Right renal cortex interstitium (tissue), 3 donors: Measurements from ENCODE around the gene CIAO1. TPM values are rescaled to one million over a fixed set of nuclear protein-coding genes. Genes with fewer than 3 reads are reported as not detected.

Experiments
- DNase-seq, 3 donors: peaks; one replicate each; pipeline ENCODE4 v3.0.0-alpha.2; 2013; ENCODE audit warnings: low read depth in 3 of 3, low spot score in 2 of 3
- polyA plus RNA-seq, 3 donors: library from polyadenylated mRNA; unstranded; fragments of 120-200 nt; gene quantifications; one replicate each; pipeline ENCODE4 v1.2.1, GENCODE V29; 2013; ENCODE audit not compliant: insufficient read length in 3 of 3

The CIAO1 gene
- polyA plus RNA-seq, 3 donors = 64.0 to 70.7 (median 67.5) TPM

DNA sequence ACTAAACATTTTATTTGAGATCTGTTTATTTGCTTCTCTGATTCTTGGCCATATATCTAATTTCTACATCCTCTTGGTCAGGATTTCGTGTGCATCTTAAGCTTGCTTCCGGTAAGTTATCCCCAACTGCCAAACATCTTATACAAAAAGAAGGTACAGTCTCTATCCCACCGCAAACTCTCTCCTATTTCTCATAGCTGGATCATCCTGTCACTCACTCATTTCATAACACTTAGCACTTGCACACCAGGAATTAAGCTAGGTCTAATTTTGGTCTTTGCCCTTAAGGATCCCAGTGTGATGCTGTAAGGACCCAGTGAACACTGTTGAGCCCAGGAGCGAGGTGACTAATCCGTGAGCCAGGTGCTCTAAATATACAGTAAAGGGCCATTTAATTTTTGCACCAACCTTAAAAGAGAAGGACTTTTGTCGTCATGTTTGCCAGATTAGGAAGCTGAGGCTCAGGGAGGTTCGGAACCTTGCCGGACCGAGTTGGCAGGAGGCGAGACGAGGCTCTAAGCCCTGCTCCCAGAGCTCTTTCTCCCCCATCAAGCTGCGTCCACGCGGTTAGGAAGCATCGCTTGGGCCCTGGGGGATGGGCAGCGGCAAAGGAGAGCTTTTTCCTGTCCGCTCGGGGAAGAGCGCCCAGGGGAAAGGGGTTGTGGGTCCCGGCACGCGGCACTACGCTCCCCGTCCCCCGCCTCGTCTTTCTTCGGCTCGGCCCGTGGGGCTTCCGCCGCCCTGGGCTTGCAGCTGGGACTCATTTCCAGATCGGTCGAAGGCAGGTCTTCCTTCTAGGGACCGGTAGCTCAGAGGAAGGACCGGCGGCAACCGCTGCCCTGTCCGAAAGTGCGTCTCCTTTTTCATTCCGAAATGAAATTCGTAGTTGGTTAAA is 55.0 kb downstream of the CIAO1 start:
- no peak for DNase-seq

Other genes starting within 250 kb of the CIAO1 start
- 1 to 10 TPM; 2.3 to 4.2 (median 3.3) TPM for gene GPAT2, start 231.3 kb upstream of the CIAO1 start, polyA plus RNA-seq
- 1 to 10 TPM; 2.5 to 5.3 (median 3.8) TPM for gene ADRA2B, start 149.7 kb upstream of the CIAO1 start, polyA plus RNA-seq
- under 1 TPM in 1 of 3 donors, not detected in 2; 0.17 TPM for gene ASTL, start 127.7 kb upstream of the CIAO1 start, polyA plus RNA-seq
- 1 to 10 TPM; 2.0 to 3.2 (median 2.8) TPM for gene DUSP2, start 120.8 kb upstream of the CIAO1 start, polyA plus RNA-seq
- gene STARD7, start 57.4 kb upstream of the CIAO1 start, polyA plus RNA-seq = 100 to 1,000 TPM; 141 to 150 (median 149) TPM
- gene TMEM127, start 228 bp upstream of the CIAO1 start, polyA plus RNA-seq = 10 to 100 TPM; 42.9 to 47.4 (median 44.0) TPM
- gene SNRNP200, start 39.3 kb downstream of the CIAO1 start, polyA plus RNA-seq = 100 to 1,000 TPM; 180 to 193 (median 187) TPM
- gene ITPRIPL1, start 59.1 kb downstream of the CIAO1 start, polyA plus RNA-seq = 1 to 10 TPM; 4.1 to 5.5 (median 4.6) TPM
- 10 to 100 TPM; 16.1 to 20.4 (median 19.7) TPM for gene NCAPH, start 69.5 kb downstream of the CIAO1 start, polyA plus RNA-seq
- 1 to 10 TPM; 4.5 to 6.6 (median 5.9) TPM for gene NEURL3, start 239.1 kb downstream of the CIAO1 start, polyA plus RNA-seq